ENCODE results near the gene POC5.
A peak's percentile ranks its signal among the peaks of the same experiment; 100 is the strongest.

The POC5 gene

DNA sequence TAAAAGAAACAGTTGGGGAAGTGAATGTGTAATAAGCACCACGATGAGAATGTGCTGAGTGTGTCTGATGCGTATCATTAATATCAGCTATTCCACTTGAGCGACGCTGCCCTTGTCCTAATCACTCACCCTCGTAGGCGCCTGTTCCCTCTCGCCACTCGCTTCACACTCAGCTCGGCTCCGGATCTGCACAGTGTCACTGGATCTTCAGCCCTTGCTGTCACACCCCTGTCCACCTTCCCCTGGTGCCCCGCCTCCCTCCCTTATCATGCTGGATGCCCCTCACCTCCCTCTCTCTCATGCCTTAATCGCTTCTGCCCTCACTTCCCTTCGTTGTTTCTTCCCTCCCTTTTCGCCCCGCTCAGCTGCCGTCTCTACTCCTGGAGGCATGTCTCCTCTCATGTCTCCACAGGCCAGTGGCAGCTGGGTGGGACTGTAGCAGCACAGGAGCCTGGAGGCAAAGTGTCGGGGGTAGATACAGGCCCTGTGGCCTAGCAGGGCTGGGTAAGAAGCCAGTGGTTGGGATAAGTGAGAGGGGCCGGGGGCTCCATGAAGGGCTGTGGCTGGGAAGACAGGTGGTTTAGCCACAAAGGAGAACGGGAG, 62.4 kb downstream of the POC5 start:
- H3K27ac ChIP-seq: no peak overlapping the region
- H3K27me3 ChIP-seq (replicated peaks): no peaks in the 10 kb centered on the region
- H3K36me3 ChIP-seq (replicated peaks): no peaks in the 10 kb centered on the region
- H3K4me3 ChIP-seq (ENCODE audit: low read depth, low read length): no peak overlapping the region
- in situ Hi-C loops (cut with HindIII; ENCODE audit: low pct_ligation_motif_present, low sequenced_read_pairs): no loop called here
- no peak for DNase-seq
- TF ChIP-seq CTCF (IDR thresholded peaks at IDR 0.05; ENCODE audit: low read depth, low read length, missing control alignments): no peak

- Histone ChIP-seq H3K36me3 (replicated peaks) (no peaks in the 10 kb centered on the region), H3K27me3 (replicated peaks) (no peaks in the 10 kb centered on the region), H3K27ac (no peak overlapping the region), H3K4me3 (ENCODE audit: low read depth, low read length) (no peak overlapping the region)
- TF ChIP-seq CTCF (IDR thresholded peaks at IDR 0.05; ENCODE audit: low read depth, low read length, missing control alignments): no peak
- in situ Hi-C loops (cut with HindIII; ENCODE audit: low pct_ligation_motif_present, low sequenced_read_pairs): no loop called here
- DNase-seq: no peak
Measured at GRCh38 chr5:75653521-75653920, 63.7 kb downstream of the POC5 start.

- Histone ChIP-seq H3K36me3 (replicated peaks) (no peaks in the 10 kb centered on the region), H3K27me3 (replicated peaks) (no peaks in the 10 kb centered on the region), H3K27ac (no peak overlapping the region), H3K4me3 (ENCODE audit: low read depth, low read length) (no peak overlapping the region)
- DNase-seq: no peak
- TF ChIP-seq CTCF (IDR thresholded peaks at IDR 0.05; ENCODE audit: low read depth, low read length, missing control alignments): no peak
- in situ Hi-C loops (cut with HindIII; ENCODE audit: low pct_ligation_motif_present, low sequenced_read_pairs): no loop called here
Measured at GRCh38 chr5:75651575-75652238, 65.5 kb downstream of the POC5 start.

- DNase-seq: no peak
- Histone ChIP-seq H3K27me3 (replicated peaks) (no peaks in the 10 kb centered on the region), H3K27ac (no peak overlapping the region), H3K36me3 (replicated peaks) (no peaks in the 10 kb centered on the region), H3K4me3 (ENCODE audit: low read depth, low read length) (no peak overlapping the region)
- TF ChIP-seq CTCF (IDR thresholded peaks at IDR 0.05; ENCODE audit: low read depth, low read length, missing control alignments): no peak
- in situ Hi-C loops (cut with HindIII; ENCODE audit: low pct_ligation_motif_present, low sequenced_read_pairs): no loop called here
Measured at GRCh38 chr5:75648712-75649111, 68.5 kb downstream of the POC5 start.

DNA sequence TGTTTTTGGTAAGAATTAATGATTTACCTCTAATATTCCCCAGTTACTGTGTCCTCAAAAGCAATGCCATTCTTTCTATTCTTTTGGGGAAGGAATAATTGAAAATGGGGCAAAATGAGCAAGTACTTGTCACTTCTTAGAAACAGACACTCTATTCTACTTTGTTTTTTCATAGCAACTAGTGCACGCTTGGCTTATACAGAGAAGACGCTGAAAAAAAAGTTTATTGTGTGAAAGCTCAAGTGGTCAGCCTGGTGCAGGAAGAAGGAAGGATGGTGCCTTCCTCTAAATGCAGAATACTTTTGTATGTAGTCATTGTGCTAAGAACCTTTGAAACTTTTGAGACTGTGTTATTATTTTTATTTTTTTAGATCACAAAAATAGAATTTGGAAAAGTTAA, 76.4 kb downstream of the POC5 start:
- no peak for DNase-seq
- H3K27ac ChIP-seq: peak overlapping the region; percentile 98
- in situ Hi-C loops (cut with HindIII; ENCODE audit: low pct_ligation_motif_present, low sequenced_read_pairs): no loop called here

More for the DNA sequence above, 76.4 kb downstream of the POC5 start:
- Histone ChIP-seq H3K4me3 (ENCODE audit: low read depth, low read length) (no peak overlapping the region), H3K36me3 (replicated peaks) (no peaks in the 10 kb centered on the region), H3K27me3 (replicated peaks) (no peaks in the 10 kb centered on the region)
- TF ChIP-seq CTCF (IDR thresholded peaks at IDR 0.05; ENCODE audit: low read depth, low read length, missing control alignments): no peak
